ENCODE results near the gene VSX2. TPM values are rescaled to one million over a fixed set of nuclear protein-coding genes. Genes with fewer than 3 reads are reported as not detected.
"Not testable (repeated sequence)": the region's sequence is repeated elsewhere in the genome, so short reads cannot be mapped to it uniquely, and the experiment has no call there.

Gene VSX2
- total RNA-seq, 1 experiment from 2014 or later = not detected

- Mint-ChIP-seq H3K27ac (no peak overlapping the region), H3K4me1 (peaks cover 14 to 15% of the 10 kb centered on the region in 2 experiments), H3K4me3 (no peak overlapping the region), H3K9me3 (no peaks in the 10 kb centered on the region), H3K27me3 (ENCODE audit: low read depth) (peaks cover 1% of the 10 kb centered on the region), H3K36me3 (ENCODE audit: insufficient read depth in 1 of 3, low read depth in 3 of 3) (no peaks in the 10 kb centered on the region)
- Histone ChIP-seq H3K27ac (ENCODE audit: insufficient read length, low read depth, low read length) (no peak overlapping the region), H3K18ac (ENCODE audit: insufficient read length, low read depth, low read length) (no peak overlapping the region), H2AK5ac (ENCODE audit: insufficient read length, low read length) (no peak overlapping the region), H2BK15ac (ENCODE audit: low read depth, low read length) (no peak overlapping the region), H3K23me2 (ENCODE audit: insufficient read length, low read depth, low read length, poor library complexity, severe bottlenecking) (no peaks in the 10 kb centered on the region), H3K9me3 (ENCODE audit: control insufficient read depth, low read depth, low read length) (no peaks in the 10 kb centered on the region), H3T11ph (ENCODE audit: low read length) (no peak overlapping the region), H2BK12ac (ENCODE audit: insufficient read length, low read depth, low read length) (no peak overlapping the region), H3K79me1 (ENCODE audit: insufficient read depth, low read depth, low read length, poor library complexity, severe bottlenecking) (no peaks in the 10 kb centered on the region), H3K79me2 (ENCODE audit: insufficient read depth, low read length) (no peaks in the 10 kb centered on the region), H3K23ac (ENCODE audit: insufficient read length, low read depth, low read length) (no peak overlapping the region), H2BK120ac (ENCODE audit: low read depth, low read length, poor library complexity, severe bottlenecking) (no peak overlapping the region), H2BK5ac (ENCODE audit: insufficient read length, low read length) (no peak overlapping the region), H2BK20ac (ENCODE audit: low read depth, low read length, poor library complexity, severe bottlenecking) (no peak overlapping the region), H4K8ac (replicated peaks; ENCODE audit: insufficient read length, low read depth, low read length) (no peak overlapping the region), H3K4ac (ENCODE audit: low read depth, low read length) (no peak overlapping the region), H3K4me1 (ENCODE audit: insufficient read depth, low read length) (no peaks in the 10 kb centered on the region), H4K91ac (ENCODE audit: insufficient read length, low read depth, low read length) (no peak overlapping the region), H3K9ac (ENCODE audit: extremely low read depth, insufficient read length, low read length) (no peak overlapping the region), H3K56ac (ENCODE audit: insufficient read length, low read depth, low read length) (no peak overlapping the region), H3K14ac (ENCODE audit: insufficient read depth, low read length) (no peak overlapping the region), H2AFZ (ENCODE audit: low read length) (no peak overlapping the region), H3K4me2 (ENCODE audit: insufficient read depth, insufficient read length, low read length) (no peak overlapping the region), H4K20me1 (ENCODE audit: control insufficient read depth, insufficient read depth, insufficient read length) (no peaks in the 10 kb centered on the region), H4K5ac (ENCODE audit: insufficient read length, low read depth, low read length) (no peak overlapping the region), H3K27me3 (ENCODE audit: insufficient read depth, low read length) (no peaks in the 10 kb centered on the region)
- no peak for DNase-seq
- no CpG with 5 or more reads among the region's 3 CpGs for WGBS (ENCODE audit: extremely low coverage, insufficient read length, low lambda C conversion rate)
- no peak for TF ChIP-seq CTCF (conservative IDR thresholded peaks at IDR 0.05)
Observed at GRCh38 chr14:74267588-74267987, 28.3 kb downstream of the VSX2 start.

GRCh38 chr14:74270382-74271177 is 31.3 kb downstream of the VSX2 start:
- not testable (repeated sequence) for H3K4ac ChIP-seq (ENCODE audit: low read depth, low read length); H3K18ac ChIP-seq (ENCODE audit: insufficient read length, low read depth, low read length); H3K36me3 Mint-ChIP-seq (ENCODE audit: insufficient read depth in 1 of 3, low read depth in 3 of 3); H3K14ac ChIP-seq (ENCODE audit: insufficient read depth, low read length); H4K5ac ChIP-seq (ENCODE audit: insufficient read length, low read depth, low read length); H3K9me3 Mint-ChIP-seq; H2AK5ac ChIP-seq (ENCODE audit: insufficient read length, low read length); H2BK5ac ChIP-seq (ENCODE audit: insufficient read length, low read length); H4K91ac ChIP-seq (ENCODE audit: insufficient read length, low read depth, low read length); H4K20me1 ChIP-seq (ENCODE audit: control insufficient read depth, insufficient read depth, insufficient read length); H4K8ac ChIP-seq (replicated peaks; ENCODE audit: insufficient read length, low read depth, low read length); H3T11ph ChIP-seq (ENCODE audit: low read length); H3K27me3 ChIP-seq (ENCODE audit: insufficient read depth, low read length); H3K27ac ChIP-seq (ENCODE audit: insufficient read length, low read depth, low read length); H3K27me3 Mint-ChIP-seq (ENCODE audit: low read depth); H2BK15ac ChIP-seq (ENCODE audit: low read depth, low read length); DNase-seq; H3K23ac ChIP-seq (ENCODE audit: insufficient read length, low read depth, low read length); H3K4me2 ChIP-seq (ENCODE audit: insufficient read depth, insufficient read length, low read length); H2AFZ ChIP-seq (ENCODE audit: low read length); H3K9me3 ChIP-seq (ENCODE audit: control insufficient read depth, low read depth, low read length); H3K79me2 ChIP-seq (ENCODE audit: insufficient read depth, low read length); H3K4me1 ChIP-seq (ENCODE audit: insufficient read depth, low read length); H2BK12ac ChIP-seq (ENCODE audit: insufficient read length, low read depth, low read length); H3K56ac ChIP-seq (ENCODE audit: insufficient read length, low read depth, low read length); H3K79me1 ChIP-seq (ENCODE audit: insufficient read depth, low read depth, low read length, poor library complexity, severe bottlenecking); H2BK20ac ChIP-seq (ENCODE audit: low read depth, low read length, poor library complexity, severe bottlenecking); H3K9ac ChIP-seq (ENCODE audit: extremely low read depth, insufficient read length, low read length); H2BK120ac ChIP-seq (ENCODE audit: low read depth, low read length, poor library complexity, severe bottlenecking); H3K4me3 Mint-ChIP-seq; H3K23me2 ChIP-seq (ENCODE audit: insufficient read length, low read depth, low read length, poor library complexity, severe bottlenecking)
- Mint-ChIP-seq H3K4me1 (peaks cover 11 to 14% of the 10 kb centered on the region in 2 experiments), H3K27ac (peak overlapping the region in 1 of 3 experiments; percentile 20; a peak in 1 of 7 replicates)
- no CpG with 5 or more reads among the region's 14 CpGs for WGBS (ENCODE audit: extremely low coverage, insufficient read length, low lambda C conversion rate)

Data from H9 (cell line).